Measurements from ENCODE around the gene ADSS1. TPM values are rescaled to one million over a fixed set of nuclear protein-coding genes. Genes with fewer than 3 reads are reported as not detected.
A peak's percentile ranks its signal among the peaks of the same experiment; 100 is the strongest.

ADSS1 gene
- total and polyA plus RNA-seq, 2 donors (not counting 1 experiment from before 2014, with no cell fraction given) = 2.2 to 3.5 TPM

GRCh38 chr14:104694991-104695659, 28.9 kb upstream of the ADSS1 start:
- no peak overlapping the region for H3K4me2 ChIP-seq (ENCODE audit: extremely low read depth, insufficient read depth, low read length)
- no peaks in the 10 kb centered on the region for H3K9me3 ChIP-seq (ENCODE audit: control insufficient read depth, insufficient read depth, low read depth, low read length)
- peak in 1 of 2 donors; percentile 56 for DNase-seq (ENCODE audit: low read depth in 2 of 2)
- peaks cover 29% of the 10 kb centered on the region for H3K36me3 ChIP-seq (ENCODE audit: control insufficient read depth, insufficient read depth, low read length)
- H2AFZ ChIP-seq (ENCODE audit: low read length) = no peak overlapping the region
- H3K79me2 ChIP-seq (ENCODE audit: control insufficient read depth, insufficient read depth, low read length) = peaks cover 99% of the 10 kb centered on the region
- peaks cover 40% of the 10 kb centered on the region for H3K4me1 ChIP-seq (ENCODE audit: control insufficient read depth, extremely low read depth, insufficient read depth, low read length)
- peaks cover 3% of the 10 kb centered on the region for H4K20me1 ChIP-seq (ENCODE audit: control insufficient read depth, extremely low read depth, insufficient read depth, low read length)
- no peak overlapping the region for H3K27ac ChIP-seq (ENCODE audit: insufficient read depth, low read length)
- TF ChIP-seq EZH2 (IDR thresholded peaks at IDR 0.05; ENCODE audit: low read length, missing control alignments) (no peak), CTCF (conservative IDR thresholded peaks at IDR 0.05 in 1 of 2, IDR thresholded peaks at IDR 0.05 in 1 of 2; ENCODE audit: low read depth in 1 of 2, low read length in 2 of 2) (no peak)
- H3K27me3 ChIP-seq (ENCODE audit: control insufficient read depth, insufficient read depth, low read length) = no peaks in the 10 kb centered on the region
- no peak overlapping the region for H3K4me3 ChIP-seq (replicated peaks in 1 of 4; ENCODE audit: control extremely low read depth in 1 of 4, insufficient read depth in 1 of 4, low read depth in 3 of 4, low read length in 4 of 4)
- H3K9ac ChIP-seq (ENCODE audit: insufficient read depth, low read length) = no peak overlapping the region

GRCh38 chr14:104695660-104696000, 28.4 kb upstream of the ADSS1 start:
- peaks cover 98% of the 10 kb centered on the region for H3K79me2 ChIP-seq (ENCODE audit: control insufficient read depth, insufficient read depth, low read length)
- no peak overlapping the region for H3K4me3 ChIP-seq (replicated peaks in 1 of 4; ENCODE audit: control extremely low read depth in 1 of 4, insufficient read depth in 1 of 4, low read depth in 3 of 4, low read length in 4 of 4)
- no peak for DNase-seq (ENCODE audit: low read depth in 2 of 2)
- no peak overlapping the region for H3K27ac ChIP-seq (ENCODE audit: insufficient read depth, low read length)
- H3K36me3 ChIP-seq (ENCODE audit: control insufficient read depth, insufficient read depth, low read length) = peaks cover 28% of the 10 kb centered on the region
- H3K4me1 ChIP-seq (ENCODE audit: control insufficient read depth, extremely low read depth, insufficient read depth, low read length) = peaks cover 40% of the 10 kb centered on the region
- no peak overlapping the region for H3K9ac ChIP-seq (ENCODE audit: insufficient read depth, low read length)
- no peak for TF ChIP-seq EZH2 (IDR thresholded peaks at IDR 0.05; ENCODE audit: low read length, missing control alignments)
- no peak for TF ChIP-seq CTCF (conservative IDR thresholded peaks at IDR 0.05 in 1 of 2, IDR thresholded peaks at IDR 0.05 in 1 of 2; ENCODE audit: low read depth in 1 of 2, low read length in 2 of 2)
- H3K4me2 ChIP-seq (ENCODE audit: extremely low read depth, insufficient read depth, low read length) = no peak overlapping the region
- H3K27me3 ChIP-seq (ENCODE audit: control insufficient read depth, insufficient read depth, low read length) = no peaks in the 10 kb centered on the region
- H3K9me3 ChIP-seq (ENCODE audit: control insufficient read depth, insufficient read depth, low read depth, low read length) = no peaks in the 10 kb centered on the region
- H2AFZ ChIP-seq (ENCODE audit: low read length) = no peak overlapping the region
- H4K20me1 ChIP-seq (ENCODE audit: control insufficient read depth, extremely low read depth, insufficient read depth, low read length) = peaks cover 3% of the 10 kb centered on the region

- Histone ChIP-seq H3K4me1 (ENCODE audit: control insufficient read depth, extremely low read depth, insufficient read depth, low read length) (peaks cover 28% of the 10 kb centered on the region), H3K27ac (ENCODE audit: insufficient read depth, low read length) (no peak overlapping the region)
Measured at GRCh38 chr14:104696671-104697316, 27.2 kb upstream of the ADSS1 start.

More at GRCh38 chr14:104696671-104697316, 27.2 kb upstream of the ADSS1 start:
- Histone ChIP-seq H3K9me3 (ENCODE audit: control insufficient read depth, insufficient read depth, low read depth, low read length) (no peaks in the 10 kb centered on the region), H3K9ac (ENCODE audit: insufficient read depth, low read length) (no peak overlapping the region), H2AFZ (ENCODE audit: low read length) (no peak overlapping the region), H3K27me3 (ENCODE audit: control insufficient read depth, insufficient read depth, low read length) (no peaks in the 10 kb centered on the region), H3K4me3 (replicated peaks in 1 of 4; ENCODE audit: control extremely low read depth in 1 of 4, insufficient read depth in 1 of 4, low read depth in 3 of 4, low read length in 4 of 4) (no peak overlapping the region), H3K79me2 (ENCODE audit: control insufficient read depth, insufficient read depth, low read length) (peaks cover 97% of the 10 kb centered on the region), H3K36me3 (ENCODE audit: control insufficient read depth, insufficient read depth, low read length) (peaks cover 29% of the 10 kb centered on the region), H4K20me1 (ENCODE audit: control insufficient read depth, extremely low read depth, insufficient read depth, low read length) (peaks cover 2% of the 10 kb centered on the region), H3K4me2 (ENCODE audit: extremely low read depth, insufficient read depth, low read length) (no peak overlapping the region)
- DNase-seq (ENCODE audit: low read depth in 2 of 2) = no peak
- no peak for TF ChIP-seq EZH2 (IDR thresholded peaks at IDR 0.05; ENCODE audit: low read length, missing control alignments)
- no peak for TF ChIP-seq CTCF (conservative IDR thresholded peaks at IDR 0.05 in 1 of 2, IDR thresholded peaks at IDR 0.05 in 1 of 2; ENCODE audit: low read depth in 1 of 2, low read length in 2 of 2)

Data from fibroblast of lung (primary cell).